ENCODE measurements around the gene SLMAP. TPM values are rescaled to one million over a fixed set of nuclear protein-coding genes. Genes with fewer than 3 reads are reported as not detected.

The SLMAP gene
- total RNA-seq, 3 donors from 2014 or later, result 41.3 to 105 (median 83.6) TPM

DNA sequence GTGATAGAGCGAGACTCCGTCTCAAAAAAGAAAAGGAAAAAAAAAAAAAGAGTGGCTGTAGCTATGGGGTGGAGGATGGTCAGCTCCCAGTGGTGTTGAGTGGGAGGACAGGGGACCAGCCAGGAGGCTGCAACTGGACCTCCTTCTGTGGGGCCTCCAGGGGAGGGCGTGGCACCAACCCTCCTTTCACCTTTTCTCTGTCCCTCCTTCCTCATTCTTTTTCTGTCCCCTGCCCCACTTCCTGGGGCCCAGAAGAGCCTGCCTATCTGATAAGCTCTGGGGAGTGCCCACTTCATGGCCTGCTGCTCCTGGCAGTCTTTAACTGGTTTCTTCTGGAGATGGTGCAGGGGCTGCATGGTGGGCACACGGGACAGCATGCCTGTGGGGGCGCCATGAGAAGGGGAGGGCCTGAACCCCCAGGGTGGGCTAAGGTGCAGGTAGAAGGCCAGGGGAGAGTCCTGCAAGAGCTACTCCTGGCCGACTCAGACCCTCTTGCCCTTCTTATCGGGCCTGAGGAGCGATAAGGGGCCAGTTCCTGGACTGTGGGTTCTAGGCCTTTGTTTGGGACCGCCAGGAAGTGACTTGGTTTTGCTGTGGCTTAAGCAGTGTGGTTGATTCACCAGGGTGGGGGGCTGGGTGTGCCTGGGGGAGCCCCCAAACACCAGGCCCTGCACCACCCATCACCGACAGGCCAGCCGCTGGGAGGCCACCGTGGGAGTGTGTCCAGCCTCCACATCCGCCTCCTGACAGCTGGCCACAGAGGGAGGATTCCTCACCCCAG is 202.7 kb downstream of the SLMAP start:
- no peak for DNase-seq (ENCODE audit: low spot score in 2 of 2)
- intact Hi-C loops (cut with DNase I; ENCODE audit: low total_unique reads), result no loop called here
- Histone ChIP-seq H3K9me3 (no peaks in the 10 kb centered on the region), H3K27me3 (no peaks in the 10 kb centered on the region), H3K4me1 (no peaks in the 10 kb centered on the region), H3K4me3 (peak overlapping the region in 1 of 3 donors; percentile 5), H3K36me3 (no peaks in the 10 kb centered on the region), H3K27ac (peak overlapping the region in 1 of 2 donors; percentile 48)
- TF ChIP-seq POLR2AphosphoS5 (IDR thresholded peaks at IDR 0.05) (no peak), POLR2A (IDR thresholded peaks at IDR 0.05) (no peak)
- TF ChIP-seq, protein P1, sequence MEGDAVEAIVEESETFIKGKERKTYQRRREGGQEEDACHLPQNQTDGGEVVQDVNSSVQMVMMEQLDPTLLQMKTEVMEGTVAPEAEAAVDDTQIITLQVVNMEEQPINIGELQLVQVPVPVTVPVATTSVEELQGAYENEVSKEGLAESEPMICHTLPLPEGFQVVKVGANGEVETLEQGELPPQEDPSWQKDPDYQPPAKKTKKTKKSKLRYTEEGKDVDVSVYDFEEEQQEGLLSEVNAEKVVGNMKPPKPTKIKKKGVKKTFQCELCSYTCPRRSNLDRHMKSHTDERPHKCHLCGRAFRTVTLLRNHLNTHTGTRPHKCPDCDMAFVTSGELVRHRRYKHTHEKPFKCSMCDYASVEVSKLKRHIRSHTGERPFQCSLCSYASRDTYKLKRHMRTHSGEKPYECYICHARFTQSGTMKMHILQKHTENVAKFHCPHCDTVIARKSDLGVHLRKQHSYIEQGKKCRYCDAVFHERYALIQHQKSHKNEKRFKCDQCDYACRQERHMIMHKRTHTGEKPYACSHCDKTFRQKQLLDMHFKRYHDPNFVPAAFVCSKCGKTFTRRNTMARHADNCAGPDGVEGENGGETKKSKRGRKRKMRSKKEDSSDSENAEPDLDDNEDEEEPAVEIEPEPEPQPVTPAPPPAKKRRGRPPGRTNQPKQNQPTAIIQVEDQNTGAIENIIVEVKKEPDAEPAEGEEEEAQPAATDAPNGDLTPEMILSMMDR (IDR thresholded peaks at IDR 0.05), result no peak

DNA sequence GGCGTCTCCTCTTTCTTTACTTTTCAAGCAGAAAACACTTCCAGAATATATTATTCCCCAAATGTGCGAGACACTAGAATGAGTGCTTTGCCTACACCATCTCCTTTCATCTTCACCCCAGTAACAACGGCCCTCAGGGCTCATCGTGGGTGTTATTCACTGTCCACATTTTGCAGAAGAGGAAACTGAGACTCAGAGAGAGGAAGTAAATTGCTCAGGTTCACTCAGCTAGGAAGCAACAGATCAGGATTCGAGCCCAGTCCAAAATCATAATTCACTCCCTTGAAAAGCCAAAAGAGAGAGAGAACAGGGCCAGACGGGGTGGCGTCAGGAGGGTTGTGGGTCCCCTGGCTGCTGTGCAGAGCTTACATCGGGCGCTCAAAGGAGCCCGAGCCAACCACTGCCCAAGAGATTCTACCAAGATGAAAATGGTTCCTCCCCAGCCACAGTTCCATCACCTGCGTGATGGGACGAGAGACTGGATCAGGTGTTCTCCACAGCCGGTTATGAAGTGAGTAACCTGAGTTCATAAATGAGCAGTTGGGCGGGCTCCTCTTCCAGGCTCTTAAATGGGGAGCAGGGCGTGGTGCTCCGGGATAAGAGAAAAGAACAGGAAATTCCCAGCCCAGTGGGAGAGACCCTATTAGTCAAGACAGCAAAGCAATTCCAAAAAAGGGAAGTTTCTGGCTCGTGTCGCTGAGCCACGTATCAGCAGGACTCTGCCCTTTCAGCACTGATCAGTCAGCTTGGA is 203.5 kb downstream of the SLMAP start:
- Histone ChIP-seq H3K4me1 (no peaks in the 10 kb centered on the region), H3K4me3 (peak overlapping the region in 1 of 3 donors; percentile 5), H3K27me3 (no peaks in the 10 kb centered on the region), H3K9me3 (no peaks in the 10 kb centered on the region), H3K27ac (peak overlapping the region; percentile 36 to 48), H3K36me3 (no peaks in the 10 kb centered on the region)
- DNase-seq (ENCODE audit: low spot score in 2 of 2), result no peak
- TF ChIP-seq POLR2AphosphoS5 (IDR thresholded peaks at IDR 0.05), result no peak
- TF ChIP-seq POLR2A (IDR thresholded peaks at IDR 0.05), result no peak
- intact Hi-C loops (cut with DNase I; ENCODE audit: low total_unique reads), result no loop called here

DNA sequence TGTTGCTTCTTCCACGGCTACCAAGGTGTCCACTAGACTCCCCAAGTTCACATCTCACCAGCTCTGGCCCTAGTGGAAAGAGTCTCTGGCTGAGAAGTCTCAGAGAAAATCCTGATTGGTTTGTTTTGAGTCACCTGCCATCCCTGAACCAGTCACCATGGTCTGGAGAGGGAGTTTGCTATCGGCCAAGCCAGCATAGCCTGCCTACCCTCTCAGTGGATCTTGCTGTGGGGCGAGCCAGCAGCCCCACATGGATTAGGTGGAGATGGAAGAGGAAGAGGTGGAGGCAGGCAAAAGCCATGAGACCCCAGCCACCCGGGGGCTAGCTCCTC is 204.0 kb downstream of the SLMAP start:
- H3K9me3 ChIP-seq, result no peaks in the 10 kb centered on the region
- no peaks in the 10 kb centered on the region for H3K36me3 ChIP-seq
- no peaks in the 10 kb centered on the region for H3K4me1 ChIP-seq
- peak overlapping the region in 1 of 2 donors; percentile 33 for H3K27ac ChIP-seq
- no peak for DNase-seq (ENCODE audit: low spot score in 2 of 2)
- no peak overlapping the region for H3K4me3 ChIP-seq
- H3K27me3 ChIP-seq, result no peaks in the 10 kb centered on the region
- TF ChIP-seq POLR2AphosphoS5 (IDR thresholded peaks at IDR 0.05), result no peak
- no peak for TF ChIP-seq POLR2A (IDR thresholded peaks at IDR 0.05)
- TF ChIP-seq, protein P1 (IDR thresholded peaks at IDR 0.05), result no peak
- intact Hi-C loops (cut with DNase I; ENCODE audit: low total_unique reads), result no loop called here

DNA sequence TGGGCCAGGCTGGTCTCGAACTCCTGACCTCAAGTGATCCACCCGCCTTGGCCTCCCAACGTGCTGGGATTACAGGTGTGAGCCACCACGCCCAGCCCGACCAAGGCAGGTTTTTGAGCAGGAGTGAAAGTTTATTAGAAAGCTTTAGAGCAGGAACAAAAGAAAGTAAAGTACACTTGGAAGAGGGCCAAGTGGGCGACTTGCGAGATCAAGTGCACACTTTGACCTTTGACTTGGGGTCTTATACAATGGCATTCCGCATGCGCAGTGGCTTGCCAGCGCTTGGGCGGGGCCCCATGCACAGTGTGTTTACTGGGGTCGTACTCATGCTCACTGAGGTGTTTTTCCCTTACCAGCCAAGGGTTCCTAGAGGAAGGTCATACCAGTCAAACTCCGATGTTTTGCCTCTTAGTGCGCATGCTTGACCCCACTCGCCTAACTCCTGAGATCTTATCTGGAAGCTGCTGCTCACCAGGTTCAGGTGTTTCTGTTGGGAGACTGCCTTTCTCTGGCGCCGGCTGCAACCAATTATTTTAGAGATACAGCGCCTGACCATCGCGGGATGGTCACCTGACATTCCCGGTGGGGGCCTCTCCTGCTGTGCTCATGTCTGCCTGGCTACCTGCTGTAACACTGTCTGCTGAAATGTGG is 205.2 kb downstream of the SLMAP start:
- H3K4me3 ChIP-seq, result no peak overlapping the region
- H3K4me1 ChIP-seq, result no peaks in the 10 kb centered on the region
- intact Hi-C loops (cut with DNase I; ENCODE audit: low total_unique reads), result no loop called here
- no peak for TF ChIP-seq POLR2AphosphoS5 (IDR thresholded peaks at IDR 0.05)
- TF ChIP-seq, protein P1 (IDR thresholded peaks at IDR 0.05), result no peak
- TF ChIP-seq POLR2A (IDR thresholded peaks at IDR 0.05), result no peak
- no peaks in the 10 kb centered on the region for H3K9me3 ChIP-seq
- H3K36me3 ChIP-seq, result no peaks in the 10 kb centered on the region
- DNase-seq (ENCODE audit: low spot score in 2 of 2), result no peak
- H3K27me3 ChIP-seq, result no peaks in the 10 kb centered on the region
- H3K27ac ChIP-seq, result no peak overlapping the region

DNA sequence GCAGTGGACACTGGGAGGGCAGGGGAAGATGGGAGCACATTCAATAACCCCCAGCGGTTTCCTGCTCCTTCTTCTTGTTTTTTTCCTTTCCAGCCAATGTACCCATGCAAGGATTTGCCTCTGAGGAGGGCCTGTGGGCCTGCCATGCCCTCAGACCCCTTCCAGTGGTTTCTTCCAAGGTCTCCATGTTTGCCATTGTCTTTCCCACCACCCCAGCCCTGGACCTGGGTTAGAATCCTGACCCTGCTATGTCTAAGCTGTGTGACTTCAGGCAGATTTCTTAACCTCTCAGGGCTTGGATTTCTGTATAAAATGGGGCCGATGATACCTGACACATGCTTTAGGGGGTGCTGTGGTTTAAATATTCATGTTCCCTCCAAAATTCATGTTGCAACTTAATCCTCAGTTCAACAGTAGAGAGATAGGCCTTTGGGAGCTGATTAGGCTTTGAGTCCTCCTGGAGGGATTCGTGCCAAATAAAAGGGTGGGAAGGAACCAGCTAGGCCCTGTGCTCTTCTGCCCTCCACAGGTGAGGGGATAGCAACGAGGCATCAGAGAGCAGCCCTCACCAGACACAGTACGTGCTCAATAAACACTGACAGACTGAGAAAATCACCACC is 205.8 kb downstream of the SLMAP start:
- no peaks in the 10 kb centered on the region for H3K27me3 ChIP-seq
- no peak for DNase-seq (ENCODE audit: low spot score in 2 of 2)
- no peak overlapping the region for H3K4me3 ChIP-seq
- H3K4me1 ChIP-seq, result no peaks in the 10 kb centered on the region
- no peak overlapping the region for H3K27ac ChIP-seq
- intact Hi-C loops (cut with DNase I; ENCODE audit: low total_unique reads), result no loop called here
- no peak for TF ChIP-seq POLR2A (IDR thresholded peaks at IDR 0.05)
- TF ChIP-seq, protein P1 (IDR thresholded peaks at IDR 0.05), result no peak
- no peak for TF ChIP-seq POLR2AphosphoS5 (IDR thresholded peaks at IDR 0.05)
- no peaks in the 10 kb centered on the region for H3K9me3 ChIP-seq
- no peaks in the 10 kb centered on the region for H3K36me3 ChIP-seq

All from breast epithelium (tissue), 4 donors.